ENCODE data around the gene IP6K3.

GRCh38 chr6:33720998-33721397 is 25.7 kb downstream of the IP6K3 start:
- TF ChIP-seq POLR2A (IDR thresholded peaks at IDR 0.05), result no peak
- TF ChIP-seq CTCF (IDR thresholded peaks at IDR 0.05), result no peak
